ENCODE measurements around the gene NOP10.
A peak's percentile ranks its signal among the peaks of the same experiment; 100 is the strongest.
"Not testable (repeated sequence)": the region's sequence is repeated elsewhere in the genome, so short reads cannot be mapped to it uniquely, and the experiment has no call there.

The NOP10 gene

GRCh38 chr15:34349769-34350168 lies 6.8 kb upstream of the NOP10 start:
- no peak for TF ChIP-seq CTCF (IDR thresholded peaks at IDR 0.05; ENCODE audit: insufficient read depth, low read length, missing control alignments)
- POLR2A ChIA-PET, result no interaction called here
- DNase-seq (ENCODE audit: low read depth, low spot score), result no peak
- no peak overlapping the region for H3K4me3 ChIP-seq (ENCODE audit: low read depth, low read length)
- CTCF ChIA-PET, result interaction anchor here (1.4 kb wide), 1 partner anchor 108 kb away, joined by 4 read pairs; no protein-coding TSS in a partner anchor

DNA sequence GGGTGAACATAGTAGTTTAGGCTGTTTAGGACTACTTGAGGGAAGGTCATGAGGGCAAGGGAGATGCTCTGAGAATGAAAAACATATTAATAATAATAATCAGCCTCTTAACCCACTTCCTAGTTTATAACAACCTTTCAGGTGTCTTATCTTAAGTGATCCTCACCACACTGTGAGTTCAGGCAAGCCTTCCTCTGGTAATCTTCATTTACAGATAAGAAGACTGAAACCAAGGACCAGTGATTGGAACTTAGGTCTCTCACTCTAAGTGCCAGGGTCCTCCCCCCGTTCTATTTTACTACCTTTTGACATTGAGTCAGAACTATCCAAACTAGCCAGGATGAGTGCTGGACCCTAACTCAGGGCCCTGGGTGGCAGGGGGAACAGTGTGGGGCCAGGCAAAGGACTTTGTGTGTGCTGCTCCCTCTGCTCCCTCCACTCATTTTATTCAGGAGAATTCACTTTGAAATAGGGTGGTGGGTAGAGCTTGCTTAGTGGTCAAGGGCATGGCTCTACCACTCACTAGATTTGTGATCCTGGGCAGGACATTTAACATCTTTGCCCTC lies 5.9 kb upstream of the NOP10 start:
- DNase-seq (ENCODE audit: low read depth, low spot score), result no peak
- no peak overlapping the region for H3K4me3 ChIP-seq (ENCODE audit: low read depth, low read length)
- no peak for TF ChIP-seq CTCF (IDR thresholded peaks at IDR 0.05; ENCODE audit: insufficient read depth, low read length, missing control alignments)
- ChIA-PET POLR2A (no interaction called here), CTCF (interaction anchor here (1.0 to 2.1 kb wide), 4 partner anchors 11 to 107 kb away, joined by 3 to 6 read pairs (median 4); partner anchors contain the start of genes LPCAT4 and SLC12A6)

DNA sequence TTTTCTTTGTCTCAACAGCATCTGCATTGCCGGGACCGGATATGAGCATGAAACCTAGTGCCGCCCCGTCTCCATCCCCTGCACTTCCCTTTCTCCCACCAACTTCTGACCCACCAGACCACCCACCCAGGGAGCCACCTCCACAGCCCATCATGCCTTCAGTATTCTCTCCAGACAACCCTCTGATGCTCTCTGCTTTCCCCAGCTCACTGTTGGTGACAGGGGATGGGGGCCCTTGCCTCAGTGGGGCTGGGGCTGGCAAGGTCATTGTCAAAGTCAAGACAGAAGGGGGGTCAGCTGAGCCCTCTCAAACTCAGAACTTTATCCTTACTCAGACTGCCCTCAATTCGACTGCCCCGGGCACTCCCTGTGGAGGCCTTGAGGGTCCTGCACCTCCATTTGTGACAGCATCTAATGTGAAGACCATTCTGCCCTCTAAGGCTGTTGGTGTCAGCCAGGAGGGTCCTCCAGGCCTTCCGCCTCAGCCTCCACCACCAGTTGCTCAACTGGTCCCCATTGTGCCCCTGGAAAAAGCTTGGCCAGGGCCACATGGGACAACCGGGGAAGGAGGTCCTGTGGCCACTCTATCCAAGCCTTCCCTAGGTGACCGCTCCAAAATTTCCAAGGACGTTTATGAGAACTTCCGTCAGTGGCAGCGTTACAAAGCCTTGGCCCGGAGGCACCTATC lies 5.2 kb upstream of the NOP10 start:
- ChIA-PET POLR2A (no interaction called here), CTCF (interaction anchor here (1.0 to 2.1 kb wide), 3 partner anchors 10 to 19 kb away, joined by 3 to 6 read pairs (median 5); partner anchors contain the start of genes LPCAT4 and SLC12A6)
- DNase-seq (ENCODE audit: low read depth, low spot score), result no peak
- no peak for TF ChIP-seq CTCF (IDR thresholded peaks at IDR 0.05; ENCODE audit: insufficient read depth, low read length, missing control alignments)
- no peak overlapping the region for H3K4me3 ChIP-seq (ENCODE audit: low read depth, low read length)

GRCh38 chr15:34342213-34342736 lies 661 bp downstream of the NOP10 start:
- ChIA-PET POLR2A (interaction anchor here (1.0 to 1.7 kb wide), 4 partner anchors 9 to 241 kb away, joined by 3 to 6 read pairs (median 4); partner anchors contain the start of gene GOLGA8B), CTCF (interaction anchor here (0.7 to 2.5 kb wide), 14 partner anchors 9 to 206 kb away, joined by 3 to 29 read pairs (median 4); partner anchors contain the start of genes EMC4 and LPCAT4)
- DNase-seq (ENCODE audit: low read depth, low spot score), result not testable (repeated sequence)
- peak overlapping the region; percentile 99 for H3K4me3 ChIP-seq (ENCODE audit: low read depth, low read length)

DNA sequence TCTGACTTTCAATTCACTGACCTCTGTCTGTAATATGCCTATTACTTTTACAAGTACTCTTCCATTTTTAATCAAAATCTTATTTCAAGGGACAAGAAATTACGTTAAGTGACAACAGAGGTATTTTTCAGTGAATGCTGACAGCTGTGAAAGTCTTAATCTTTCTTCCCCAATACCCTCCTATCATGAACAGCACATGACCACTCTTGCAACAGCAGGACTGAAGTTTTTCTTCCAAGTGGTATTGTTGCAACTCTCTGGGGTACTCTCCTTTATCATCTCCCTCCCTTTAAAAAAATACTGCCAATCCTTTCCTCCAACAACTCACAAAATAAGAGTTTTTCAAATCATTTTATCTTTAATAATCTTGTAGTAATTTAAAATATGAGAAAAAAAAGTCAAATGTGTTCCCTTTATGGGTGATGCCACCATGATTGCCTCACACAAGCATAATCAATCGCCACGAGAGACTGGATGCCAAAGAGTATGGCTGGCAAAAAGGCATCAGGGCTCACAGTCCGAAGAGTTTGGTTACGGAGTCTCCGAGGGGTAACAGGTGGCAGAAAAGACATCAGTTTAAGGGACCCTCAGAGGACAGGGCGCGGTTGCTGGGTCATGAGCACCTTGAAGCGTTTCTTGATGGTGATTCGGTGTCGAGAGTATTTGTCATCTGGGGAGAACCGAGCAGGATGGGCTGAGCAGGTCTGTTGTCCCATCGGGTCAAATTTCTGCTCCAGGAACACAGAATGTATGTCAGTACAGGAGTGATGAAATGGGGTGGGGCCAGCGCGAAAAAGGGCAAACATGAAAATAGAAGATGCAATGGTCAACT lies 1.3 kb downstream of the NOP10 start:
- no peak for TF ChIP-seq CTCF (IDR thresholded peaks at IDR 0.05; ENCODE audit: insufficient read depth, low read length, missing control alignments)
- CTCF ChIA-PET, result interaction anchor here (2.5 kb wide), 1 partner anchor 26 kb away, joined by 15 read pairs; the partner anchor contains the start of gene LPCAT4
- no peak for DNase-seq (ENCODE audit: low read depth, low spot score)
- POLR2A ChIA-PET, result no interaction called here
- peak overlapping the region; percentile 99 for H3K4me3 ChIP-seq (ENCODE audit: low read depth, low read length)

DNA sequence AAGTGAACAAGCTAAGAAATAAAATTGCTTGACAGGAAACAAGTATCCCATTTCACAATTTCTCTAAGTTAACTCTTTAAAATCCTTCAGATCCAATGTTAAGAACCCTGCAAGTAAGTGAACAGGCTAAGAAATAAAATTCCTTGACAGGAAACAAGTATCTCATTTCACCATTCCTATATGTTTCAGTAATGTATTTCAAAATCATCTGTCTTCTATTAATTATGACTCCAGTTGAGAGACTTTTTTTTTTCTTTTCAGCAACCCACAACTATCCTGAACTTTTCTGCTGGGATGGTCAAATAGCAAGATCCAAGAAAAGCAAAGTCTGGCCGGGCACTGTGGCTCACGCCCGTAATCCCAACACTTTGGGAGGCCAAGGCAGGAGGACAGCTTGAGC lies 3.0 kb downstream of the NOP10 start:
- ChIA-PET CTCF (interaction anchor here (1.0 to 2.8 kb wide), 4 partner anchors 11 to 230 kb away, joined by 3 to 17 read pairs (median 6); partner anchors contain the start of gene LPCAT4), POLR2A (no interaction called here)
- TF ChIP-seq CTCF (IDR thresholded peaks at IDR 0.05; ENCODE audit: insufficient read depth, low read length, missing control alignments), result no peak
- no peak overlapping the region for H3K4me3 ChIP-seq (ENCODE audit: low read depth, low read length)
- DNase-seq (ENCODE audit: low read depth, low spot score), result no peak
